Astrocyte of the cerebellum (primary cell): Measurements from ENCODE around the gene TAF11L6.
"Not testable (repeated sequence)": the region's sequence is repeated elsewhere in the genome, so short reads cannot be mapped to it uniquely, and the experiment has no call there.

Experiments used
- DNase-seq: peaks from one replicate; pipeline ENCODE4 v3.0.0-alpha.2; 2011; ENCODE audit warnings: low read depth
- H3K4me3 ChIP-seq: 2 replicates; pipeline ENCODE4 v1.5.1; 2011; ENCODE audit warnings: mild to moderate bottlenecking, low read depth, low read length, moderate library complexity
- CTCF ChIP-seq: IDR thresholded peaks from 2 replicates; pipeline ENCODE4 v1.5.1; 2012; ENCODE audit warnings: low read length, low read depth, moderate library complexity, mild to moderate bottlenecking; ENCODE audit errors: missing control alignments
- in situ Hi-C: cut with HindIII; loops from 2 replicates; pipeline ENCODE4 v1.10.0; 2017; ENCODE audit warnings: low sequenced_read_pairs

TAF11L6 gene

GRCh38 chr5:17528369-17528768 lies at the start of gene TAF11L6:
Gene TAF11L6, plus strand, starts transcription at chr5:17528669.
- in situ Hi-C loops, DNase-seq: not testable (repeated sequence)

GRCh38 chr5:17481378-17481777 lies 47.1 kb upstream of the TAF11L6 start:
- no peak for DNase-seq
- in situ Hi-C loops, result no loop called here
- TF ChIP-seq CTCF, result no peak
- H3K4me3 ChIP-seq, result no peak overlapping the region

More at GRCh38 chr5:17528369-17528768, at the start of gene TAF11L6:
- not testable (repeated sequence) for H3K4me3 ChIP-seq

- TF ChIP-seq CTCF, result no peak
- no peak overlapping the region for H3K4me3 ChIP-seq
- DNase-seq, result no peak
- in situ Hi-C loops, result no loop called here
Measured at GRCh38 chr5:17482790-17483189, 45.7 kb upstream of the TAF11L6 start.

- DNase-seq, in situ Hi-C loops, H3K4me3 ChIP-seq: not testable (repeated sequence)
Measured at GRCh38 chr5:17486464-17487173, 41.9 kb upstream of the TAF11L6 start.

- in situ Hi-C loops, result no loop called here
- no peak for DNase-seq
- no peak overlapping the region for H3K4me3 ChIP-seq
- no peak for TF ChIP-seq CTCF
Measured at GRCh38 chr5:17487174-17487512, 41.3 kb upstream of the TAF11L6 start.

GRCh38 chr5:17491257-17491656 lies 37.2 kb upstream of the TAF11L6 start:
- DNase-seq, in situ Hi-C loops, H3K4me3 ChIP-seq: not testable (repeated sequence)

- H3K4me3 ChIP-seq, result no peak overlapping the region
- in situ Hi-C loops, result no loop called here
- DNase-seq, result no peak
- no peak for TF ChIP-seq CTCF
Measured at GRCh38 chr5:17492770-17493169, 35.7 kb upstream of the TAF11L6 start.

- no peak for DNase-seq
- in situ Hi-C loops, result no loop called here
- H3K4me3 ChIP-seq, result no peak overlapping the region
- TF ChIP-seq CTCF, result no peak
Measured at GRCh38 chr5:17497446-17497845, 31.0 kb upstream of the TAF11L6 start.

- DNase-seq, in situ Hi-C loops, H3K4me3 ChIP-seq: not testable (repeated sequence)
Measured at GRCh38 chr5:17497931-17498330, 30.5 kb upstream of the TAF11L6 start, which contains the start of gene TAF11L2. Gene TAF11L2, plus strand, starts transcription at chr5:17498231.
